ENCODE results near the gene ZNF827. TPM values are rescaled to one million over a fixed set of nuclear protein-coding genes. Genes with fewer than 3 reads are reported as not detected.

Gene ZNF827
- total RNA-seq, 1 donor from 2014 or later = 23.8 TPM

- no peak overlapping the region for H3K4me3 Mint-ChIP-seq (ENCODE audit: unreplicated experiment)
- peaks cover 61% of the 10 kb centered on the region for H3K4me1 Mint-ChIP-seq (ENCODE audit: low read depth)
- peaks cover 2% of the 10 kb centered on the region for H3K36me3 Mint-ChIP-seq (ENCODE audit: low read depth)
- H3K27ac Mint-ChIP-seq (ENCODE audit: unreplicated experiment) = no peak overlapping the region
- no peak for DNase-seq (ENCODE audit: low spot score)
- H3K9me3 Mint-ChIP-seq (ENCODE audit: low read depth) = no peaks in the 10 kb centered on the region
- TF ChIP-seq, protein P1, sequence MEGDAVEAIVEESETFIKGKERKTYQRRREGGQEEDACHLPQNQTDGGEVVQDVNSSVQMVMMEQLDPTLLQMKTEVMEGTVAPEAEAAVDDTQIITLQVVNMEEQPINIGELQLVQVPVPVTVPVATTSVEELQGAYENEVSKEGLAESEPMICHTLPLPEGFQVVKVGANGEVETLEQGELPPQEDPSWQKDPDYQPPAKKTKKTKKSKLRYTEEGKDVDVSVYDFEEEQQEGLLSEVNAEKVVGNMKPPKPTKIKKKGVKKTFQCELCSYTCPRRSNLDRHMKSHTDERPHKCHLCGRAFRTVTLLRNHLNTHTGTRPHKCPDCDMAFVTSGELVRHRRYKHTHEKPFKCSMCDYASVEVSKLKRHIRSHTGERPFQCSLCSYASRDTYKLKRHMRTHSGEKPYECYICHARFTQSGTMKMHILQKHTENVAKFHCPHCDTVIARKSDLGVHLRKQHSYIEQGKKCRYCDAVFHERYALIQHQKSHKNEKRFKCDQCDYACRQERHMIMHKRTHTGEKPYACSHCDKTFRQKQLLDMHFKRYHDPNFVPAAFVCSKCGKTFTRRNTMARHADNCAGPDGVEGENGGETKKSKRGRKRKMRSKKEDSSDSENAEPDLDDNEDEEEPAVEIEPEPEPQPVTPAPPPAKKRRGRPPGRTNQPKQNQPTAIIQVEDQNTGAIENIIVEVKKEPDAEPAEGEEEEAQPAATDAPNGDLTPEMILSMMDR (IDR thresholded peaks at IDR 0.05) = no peak
- H3K27me3 Mint-ChIP-seq (ENCODE audit: low read depth) = no peaks in the 10 kb centered on the region
Measured at GRCh38 chr4:145909281-145909715, 29.3 kb downstream of the ZNF827 start.

DNA sequence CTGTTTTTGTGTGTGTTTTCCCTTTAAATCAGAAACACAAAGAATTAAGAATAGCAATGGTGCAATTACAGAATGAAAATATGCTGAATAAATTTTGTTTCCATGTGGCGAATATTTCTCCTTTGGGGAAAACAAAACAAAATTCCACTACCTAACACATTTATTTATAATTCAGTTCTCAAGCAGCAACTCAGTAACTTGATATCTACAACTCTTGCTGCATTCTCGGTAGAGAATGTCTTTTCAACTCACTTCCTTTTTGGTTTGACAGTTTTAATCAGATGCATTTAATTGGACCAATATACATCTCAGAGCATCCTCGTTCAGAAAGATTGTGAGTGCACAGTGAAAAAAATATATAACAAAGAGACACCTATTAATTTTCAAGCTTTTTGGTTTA lies 30.8 kb downstream of the ZNF827 start:
- H3K4me3 Mint-ChIP-seq (ENCODE audit: unreplicated experiment) = no peak overlapping the region
- no peaks in the 10 kb centered on the region for H3K9me3 Mint-ChIP-seq (ENCODE audit: low read depth)
- H3K36me3 Mint-ChIP-seq (ENCODE audit: low read depth) = peaks cover 4% of the 10 kb centered on the region
- no peaks in the 10 kb centered on the region for H3K27me3 Mint-ChIP-seq (ENCODE audit: low read depth)
- peaks cover 56% of the 10 kb centered on the region for H3K4me1 Mint-ChIP-seq (ENCODE audit: low read depth)
- DNase-seq (ENCODE audit: low spot score) = no peak
- H3K27ac Mint-ChIP-seq (ENCODE audit: unreplicated experiment) = peak overlapping the region; percentile 82
- TF ChIP-seq, protein P1 (IDR thresholded peaks at IDR 0.05) = no peak

DNA sequence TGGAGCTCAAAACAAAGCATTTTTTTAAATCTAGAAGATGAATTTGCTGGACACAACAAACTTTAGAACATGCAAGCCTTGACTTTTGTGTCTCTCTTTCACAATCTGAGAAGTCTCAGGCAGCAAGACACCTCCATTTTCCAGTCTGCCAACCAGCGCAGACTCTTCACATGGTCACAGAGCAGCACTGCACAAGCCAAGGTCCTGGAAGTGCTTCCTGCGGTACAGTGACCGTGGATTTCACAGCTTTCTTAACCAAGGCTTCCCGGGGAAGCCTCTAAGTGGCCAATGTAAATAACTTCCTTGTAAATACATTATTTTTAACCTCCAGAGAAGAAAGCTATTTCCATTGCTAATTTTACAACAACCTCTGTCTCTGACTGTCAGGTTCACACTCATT lies 31.2 kb downstream of the ZNF827 start:
- Mint-ChIP-seq H3K27ac (ENCODE audit: unreplicated experiment) (peak overlapping the region; percentile 82), H3K9me3 (ENCODE audit: low read depth) (no peaks in the 10 kb centered on the region), H3K27me3 (ENCODE audit: low read depth) (no peaks in the 10 kb centered on the region), H3K4me3 (ENCODE audit: unreplicated experiment) (no peak overlapping the region), H3K4me1 (ENCODE audit: low read depth) (peaks cover 56% of the 10 kb centered on the region), H3K36me3 (ENCODE audit: low read depth) (peaks cover 6% of the 10 kb centered on the region)
- DNase-seq (ENCODE audit: low spot score) = no peak
- TF ChIP-seq, protein P1 (IDR thresholded peaks at IDR 0.05) = no peak

- TF ChIP-seq, protein P1 (IDR thresholded peaks at IDR 0.05) = no peak
- peaks cover 39% of the 10 kb centered on the region for H3K4me1 Mint-ChIP-seq (ENCODE audit: low read depth)
- no peak overlapping the region for H3K4me3 Mint-ChIP-seq (ENCODE audit: unreplicated experiment)
- no peak overlapping the region for H3K27ac Mint-ChIP-seq (ENCODE audit: unreplicated experiment)
- H3K9me3 Mint-ChIP-seq (ENCODE audit: low read depth) = no peaks in the 10 kb centered on the region
- H3K36me3 Mint-ChIP-seq (ENCODE audit: low read depth) = peaks cover 20% of the 10 kb centered on the region
- no peaks in the 10 kb centered on the region for H3K27me3 Mint-ChIP-seq (ENCODE audit: low read depth)
- DNase-seq (ENCODE audit: low spot score) = no peak
Measured at GRCh38 chr4:145904413-145905177, 34.0 kb downstream of the ZNF827 start.

- TF ChIP-seq, protein P1 (IDR thresholded peaks at IDR 0.05) = no peak
- Mint-ChIP-seq H3K27me3 (ENCODE audit: low read depth) (no peaks in the 10 kb centered on the region), H3K36me3 (ENCODE audit: low read depth) (peaks cover 20% of the 10 kb centered on the region), H3K9me3 (ENCODE audit: low read depth) (no peaks in the 10 kb centered on the region), H3K27ac (ENCODE audit: unreplicated experiment) (no peak overlapping the region), H3K4me1 (ENCODE audit: low read depth) (peaks cover 32% of the 10 kb centered on the region), H3K4me3 (ENCODE audit: unreplicated experiment) (no peak overlapping the region)
- DNase-seq (ENCODE audit: low spot score) = no peak
Measured at GRCh38 chr4:145902522-145902921, 36.1 kb downstream of the ZNF827 start.

All from chondrocyte (in vitro differentiated cells).